ENCODE results near the gene BLACAT1.
"Not testable (repeated sequence)": the region's sequence is repeated elsewhere in the genome, so short reads cannot be mapped to it uniquely, and the experiment has no call there.

The BLACAT1 gene

GRCh38 chr1:205441318-205441633 lies 14.6 kb downstream of the BLACAT1 start:
- no peaks in the 10 kb centered on the region for H3K27me3 ChIP-seq (replicated peaks; ENCODE audit: control insufficient read depth, insufficient read depth, low read length, poor library complexity, severe bottlenecking)
- H3K9me3 ChIP-seq (ENCODE audit: control insufficient read depth, low read length) = no peaks in the 10 kb centered on the region
- H3K27ac ChIP-seq (ENCODE audit: insufficient read depth, low read length, poor library complexity, severe bottlenecking) = peak overlapping the region; percentile 57
- peak overlapping the region; percentile 62 for H3K4me3 ChIP-seq (ENCODE audit: insufficient read depth, low read depth, low read length, poor library complexity, severe bottlenecking)
- peaks cover 17% of the 10 kb centered on the region for H3K4me1 ChIP-seq (ENCODE audit: control insufficient read depth, insufficient read depth, low read length, poor library complexity, severe bottlenecking)
- H3K36me3 ChIP-seq (ENCODE audit: control insufficient read depth, insufficient read depth, low read length) = no peaks in the 10 kb centered on the region
- no peak for DNase-seq

- H3K4me3 ChIP-seq (ENCODE audit: insufficient read depth, low read depth, low read length, poor library complexity, severe bottlenecking) = peak overlapping the region; percentile 62
Measured at GRCh38 chr1:205440476-205441317, 15.1 kb downstream of the BLACAT1 start.

GRCh38 chr1:205440121-205440475 lies 15.7 kb downstream of the BLACAT1 start:
- Histone ChIP-seq H3K4me1 (ENCODE audit: control insufficient read depth, insufficient read depth, low read length, poor library complexity, severe bottlenecking) (peaks cover 17% of the 10 kb centered on the region), H3K27me3 (replicated peaks; ENCODE audit: control insufficient read depth, insufficient read depth, low read length, poor library complexity, severe bottlenecking) (no peaks in the 10 kb centered on the region), H3K9me3 (ENCODE audit: control insufficient read depth, low read length) (no peaks in the 10 kb centered on the region), H3K27ac (ENCODE audit: insufficient read depth, low read length, poor library complexity, severe bottlenecking) (peak overlapping the region; percentile 57), H3K36me3 (ENCODE audit: control insufficient read depth, insufficient read depth, low read length) (no peaks in the 10 kb centered on the region), H3K4me3 (ENCODE audit: insufficient read depth, low read depth, low read length, poor library complexity, severe bottlenecking) (no peak overlapping the region)
- no peak for DNase-seq

More at GRCh38 chr1:205440476-205441317, 15.1 kb downstream of the BLACAT1 start:
- Histone ChIP-seq H3K9me3 (ENCODE audit: control insufficient read depth, low read length) (no peaks in the 10 kb centered on the region), H3K27ac (ENCODE audit: insufficient read depth, low read length, poor library complexity, severe bottlenecking) (peak overlapping the region; percentile 57), H3K27me3 (replicated peaks; ENCODE audit: control insufficient read depth, insufficient read depth, low read length, poor library complexity, severe bottlenecking) (no peaks in the 10 kb centered on the region), H3K4me1 (ENCODE audit: control insufficient read depth, insufficient read depth, low read length, poor library complexity, severe bottlenecking) (peaks cover 17% of the 10 kb centered on the region), H3K36me3 (ENCODE audit: control insufficient read depth, insufficient read depth, low read length) (no peaks in the 10 kb centered on the region)
- DNase-seq = peak; percentile 27 to 51 (median 46)

GRCh38 chr1:205438213-205439158 lies 17.4 kb downstream of the BLACAT1 start:
- no peak overlapping the region for H3K4me3 ChIP-seq (ENCODE audit: insufficient read depth, low read depth, low read length, poor library complexity, severe bottlenecking)
- H3K9me3 ChIP-seq (ENCODE audit: control insufficient read depth, low read length) = no peaks in the 10 kb centered on the region
- H3K27me3 ChIP-seq (replicated peaks; ENCODE audit: control insufficient read depth, insufficient read depth, low read length, poor library complexity, severe bottlenecking) = no peaks in the 10 kb centered on the region
- no peaks in the 10 kb centered on the region for H3K36me3 ChIP-seq (ENCODE audit: control insufficient read depth, insufficient read depth, low read length)
- DNase-seq = no peak
- no peak overlapping the region for H3K27ac ChIP-seq (ENCODE audit: insufficient read depth, low read length, poor library complexity, severe bottlenecking)
- H3K4me1 ChIP-seq (ENCODE audit: control insufficient read depth, insufficient read depth, low read length, poor library complexity, severe bottlenecking) = peaks cover 17% of the 10 kb centered on the region

GRCh38 chr1:205437570-205437969 lies 18.3 kb downstream of the BLACAT1 start:
- Histone ChIP-seq H3K27ac (ENCODE audit: insufficient read depth, low read length, poor library complexity, severe bottlenecking) (no peak overlapping the region), H3K36me3 (ENCODE audit: control insufficient read depth, insufficient read depth, low read length) (no peaks in the 10 kb centered on the region), H3K9me3 (ENCODE audit: control insufficient read depth, low read length) (no peaks in the 10 kb centered on the region), H3K4me3 (ENCODE audit: insufficient read depth, low read depth, low read length, poor library complexity, severe bottlenecking) (no peak overlapping the region), H3K27me3 (replicated peaks; ENCODE audit: control insufficient read depth, insufficient read depth, low read length, poor library complexity, severe bottlenecking) (no peaks in the 10 kb centered on the region), H3K4me1 (ENCODE audit: control insufficient read depth, insufficient read depth, low read length, poor library complexity, severe bottlenecking) (peaks cover 17% of the 10 kb centered on the region)
- no peak for DNase-seq

GRCh38 chr1:205436776-205437410 lies 19.0 kb downstream of the BLACAT1 start:
- H3K27ac ChIP-seq (ENCODE audit: insufficient read depth, low read length, poor library complexity, severe bottlenecking) = no peak overlapping the region
- no peaks in the 10 kb centered on the region for H3K36me3 ChIP-seq (ENCODE audit: control insufficient read depth, insufficient read depth, low read length)
- no peak overlapping the region for H3K4me3 ChIP-seq (ENCODE audit: insufficient read depth, low read depth, low read length, poor library complexity, severe bottlenecking)
- no peaks in the 10 kb centered on the region for H3K9me3 ChIP-seq (ENCODE audit: control insufficient read depth, low read length)
- no peaks in the 10 kb centered on the region for H3K27me3 ChIP-seq (replicated peaks; ENCODE audit: control insufficient read depth, insufficient read depth, low read length, poor library complexity, severe bottlenecking)
- H3K4me1 ChIP-seq (ENCODE audit: control insufficient read depth, insufficient read depth, low read length, poor library complexity, severe bottlenecking) = peaks cover 17% of the 10 kb centered on the region
- no peak for DNase-seq

- Histone ChIP-seq H3K27me3 (replicated peaks; ENCODE audit: control insufficient read depth, insufficient read depth, low read length, poor library complexity, severe bottlenecking) (no peaks in the 10 kb centered on the region), H3K9me3 (ENCODE audit: control insufficient read depth, low read length) (no peaks in the 10 kb centered on the region), H3K4me1 (ENCODE audit: control insufficient read depth, insufficient read depth, low read length, poor library complexity, severe bottlenecking) (peaks cover 10% of the 10 kb centered on the region), H3K27ac (ENCODE audit: insufficient read depth, low read length, poor library complexity, severe bottlenecking) (no peak overlapping the region), H3K4me3 (ENCODE audit: insufficient read depth, low read depth, low read length, poor library complexity, severe bottlenecking) (no peak overlapping the region), H3K36me3 (ENCODE audit: control insufficient read depth, insufficient read depth, low read length) (no peaks in the 10 kb centered on the region)
- DNase-seq = no peak
Measured at GRCh38 chr1:205435578-205436573, 20.0 kb downstream of the BLACAT1 start.

- DNase-seq = no peak
- Histone ChIP-seq H3K27ac (ENCODE audit: insufficient read depth, low read length, poor library complexity, severe bottlenecking) (no peak overlapping the region), H3K4me1 (ENCODE audit: control insufficient read depth, insufficient read depth, low read length, poor library complexity, severe bottlenecking) (peaks cover 3% of the 10 kb centered on the region), H3K36me3 (ENCODE audit: control insufficient read depth, insufficient read depth, low read length) (no peaks in the 10 kb centered on the region), H3K4me3 (ENCODE audit: insufficient read depth, low read depth, low read length, poor library complexity, severe bottlenecking) (no peak overlapping the region), H3K9me3 (ENCODE audit: control insufficient read depth, low read length) (no peaks in the 10 kb centered on the region), H3K27me3 (replicated peaks; ENCODE audit: control insufficient read depth, insufficient read depth, low read length, poor library complexity, severe bottlenecking) (no peaks in the 10 kb centered on the region)
Measured at GRCh38 chr1:205434738-205435137, 21.1 kb downstream of the BLACAT1 start.

GRCh38 chr1:205432692-205433091 lies 23.2 kb downstream of the BLACAT1 start:
- H3K9me3 ChIP-seq (ENCODE audit: control insufficient read depth, low read length); DNase-seq; H3K4me3 ChIP-seq (ENCODE audit: insufficient read depth, low read depth, low read length, poor library complexity, severe bottlenecking); H3K36me3 ChIP-seq (ENCODE audit: control insufficient read depth, insufficient read depth, low read length); H3K27me3 ChIP-seq (replicated peaks; ENCODE audit: control insufficient read depth, insufficient read depth, low read length, poor library complexity, severe bottlenecking); H3K4me1 ChIP-seq (ENCODE audit: control insufficient read depth, insufficient read depth, low read length, poor library complexity, severe bottlenecking); H3K27ac ChIP-seq (ENCODE audit: insufficient read depth, low read length, poor library complexity, severe bottlenecking): not testable (repeated sequence)

Measured in effector memory CD4-positive, alpha-beta T cell (primary cell).